Astrocyte (in vitro differentiated cells and primary cell): ENCODE measurements around the gene FAM53B.

ENCODE experiments used
- CTCF ChIP-seq: IDR thresholded peaks from 2 replicates; pipeline ENCODE4 v1.5.1; 2011; ENCODE audit warnings: low read depth, mild to moderate bottlenecking, inconsistent platforms, low read length, moderate library complexity; ENCODE audit not compliant: insufficient read depth
- EZH2 ChIP-seq: IDR thresholded peaks from 2 replicates; pipeline ENCODE4 v1.6.1; 2012; ENCODE audit warnings: mild to moderate bottlenecking, low read length, inconsistent platforms; ENCODE audit not compliant: insufficient read depth

- TF ChIP-seq CTCF: no peak
- TF ChIP-seq EZH2: no peak
These were observed 99.3 kb downstream of the FAM53B start for GRCh38 chr10:124644771-124645415.
